HG03196 (cell line): ENCODE measurements around the gene TTC7B.

ENCODE experiments used
- ATAC-seq: cut with Tn5 transposase; IDR thresholded peaks from one replicate; pipeline ENCODE4 v1.9.1; 2021; ENCODE audit not compliant: unreplicated experiment

TTC7B gene

GRCh38 chr14:90551070-90551704, 265.0 kb downstream of the TTC7B start:
- ATAC-seq, result no peak

- ATAC-seq, result no peak
Observed at GRCh38 chr14:90549794-90550641, 266.2 kb downstream of the TTC7B start.

GRCh38 chr14:90548455-90548854, 267.8 kb downstream of the TTC7B start:
- no peak for ATAC-seq

- no peak for ATAC-seq
Observed at GRCh38 chr14:90547968-90548367, 268.3 kb downstream of the TTC7B start.

- no peak for ATAC-seq
Observed at GRCh38 chr14:90547250-90547649, 269.0 kb downstream of the TTC7B start.

GRCh38 chr14:90546767-90547166, 269.5 kb downstream of the TTC7B start:
- no peak for ATAC-seq

- ATAC-seq, result no peak
Observed at GRCh38 chr14:90545966-90546751, 270.1 kb downstream of the TTC7B start.

GRCh38 chr14:90545382-90545781, 270.8 kb downstream of the TTC7B start:
- ATAC-seq, result no peak

GRCh38 chr14:90544971-90545370, 271.3 kb downstream of the TTC7B start:
- ATAC-seq, result no peak

GRCh38 chr14:90544566-90544965, 271.7 kb downstream of the TTC7B start:
- ATAC-seq, result no peak

- ATAC-seq, result no peak
Observed at GRCh38 chr14:90543876-90544275, 272.4 kb downstream of the TTC7B start.

- no peak for ATAC-seq
Observed at GRCh38 chr14:90541076-90541634, 275.1 kb downstream of the TTC7B start.

GRCh38 chr14:90540437-90540836, 275.8 kb downstream of the TTC7B start:
- ATAC-seq, result no peak

GRCh38 chr14:90539996-90540395, 276.2 kb downstream of the TTC7B start:
- ATAC-seq, result no peak

- no peak for ATAC-seq
Observed at GRCh38 chr14:90539496-90539775, 276.8 kb downstream of the TTC7B start.

- no peak for ATAC-seq
Observed at GRCh38 chr14:90538716-90539495, 277.3 kb downstream of the TTC7B start.

- ATAC-seq, result no peak
Observed at GRCh38 chr14:90538095-90538494, 278.1 kb downstream of the TTC7B start.

GRCh38 chr14:90536511-90537191, 279.6 kb downstream of the TTC7B start:
- ATAC-seq, result no peak

GRCh38 chr14:90536092-90536491, 280.1 kb downstream of the TTC7B start:
- no peak for ATAC-seq

GRCh38 chr14:90535556-90536090, 280.6 kb downstream of the TTC7B start:
- ATAC-seq, result no peak
